K562 (cell line): ENCODE data around the gene FIS1. TPM values are rescaled to one million over a fixed set of nuclear protein-coding genes. Genes with fewer than 3 reads are reported as not detected.

Experiments
- ATAC-seq: fragments of 200-7000 bp; cut with Tn5 transposase; 3 replicates; pipeline ENCODE4 v1.9.1; 2020; ENCODE audit warnings: moderate library complexity
- BruUV-seq: library from RNA; stranded (reverse); fragments of 400-500 nt; replicated peaks from 2 replicates; lab custom pipeline; 2021; lab: Mats Ljungman, UMichigan
- CTCF ChIA-PET: fragments of 300-600 bp; formaldehyde crosslinking; extraction: SDS; loops from one replicate; lab custom pipeline; 2021; ENCODE audit warnings: low intra/inter-chr PET ratio; lab: Yijun Ruan, JAX
- POLR2A ChIA-PET: fragments of 300-600, 350-650 bp; sonication (Branson Sonifier 250); formaldehyde crosslinking; extraction: SDS; loops from one replicate; lab custom pipeline; 2021; ENCODE audit warnings: antibody characterized with exemption, inconsistent platforms; lab: Yijun Ruan, JAX
- DNase-seq, 4 experiments: peaks; one replicate each; pipeline versions ENCODE4 v3.0.0 to v3.0.0-alpha.2; 2011 to 2018; ENCODE audit warnings: low spot score in 3 of 4, mixed read lengths in 3 of 4; ENCODE audit errors: extremely low read depth in 1 of 4
- FAIRE-seq: peaks from 2 replicates; lab custom pipeline; 2011; peaks lifted over from hg19 to GRCh38; lab: Jason Lieb, UNC
- H2AFZ ChIP-seq: 2 replicates; pipeline ENCODE4 v1.6.0; 2011; ENCODE audit warnings: low read depth, low read length, control low read depth, inconsistent platforms
- H3K27ac ChIP-seq: fragments of 200-600 bp; 3 replicates; pipeline ENCODE4 v1.8.0; 2011; ENCODE audit warnings: low read depth, mild to moderate bottlenecking, control low read depth, inconsistent platforms, low read length, moderate library complexity, mixed read lengths; ENCODE audit errors: extremely low read depth
- H3K27me3 ChIP-seq, 2 experiments: fragments of 300-600 bp in 1 of 2; 2 replicates in 1 of 2; 3 replicates in 1 of 2; pipeline versions ENCODE4 v1.6.0 to v1.8.0; 2011; ENCODE audit warnings: inconsistent platforms in 2 of 2, low read length in 2 of 2, mild to moderate bottlenecking in 1 of 2, mixed read lengths in 1 of 2, moderate library complexity in 1 of 2; ENCODE audit not compliant: control insufficient read depth in 2 of 2, insufficient read depth in 2 of 2
- H3K36me3 ChIP-seq: fragments of 300-600 bp; 3 replicates; pipeline ENCODE4 v1.8.0; 2011; ENCODE audit warnings: mild to moderate bottlenecking, low read length, inconsistent platforms; ENCODE audit not compliant: control insufficient read depth, insufficient read depth
- H3K4me1 ChIP-seq, 2 experiments: fragments of 200-600 bp in 1 of 2; replicated peaks in 1 of 2; 2 replicates in 1 of 2; 3 replicates in 1 of 2; pipeline versions ENCODE4 v1.5.1 to v1.8.0; 2011; ENCODE audit warnings: inconsistent platforms in 2 of 2, low read length in 2 of 2, mild to moderate bottlenecking in 1 of 2, mixed read lengths in 1 of 2, moderate library complexity in 1 of 2; ENCODE audit not compliant: control insufficient read depth in 2 of 2, insufficient read depth in 2 of 2
- H3K4me2 ChIP-seq: 2 replicates; pipeline ENCODE4 v1.6.1; 2011; ENCODE audit warnings: low read length, control low read depth, inconsistent platforms, mixed read lengths; ENCODE audit not compliant: insufficient read depth
- H3K4me3 ChIP-seq: fragments of 200-600 bp; sonication (generic), shearing (Covaris generic); 2 replicates; pipeline ENCODE4 v1.5.1; 2016; ENCODE audit warnings: control low read depth, inconsistent platforms
- H3K79me2 ChIP-seq: fragments of 200-600 bp; 3 replicates; pipeline ENCODE4 v1.8.0; 2011; ENCODE audit warnings: low read length, inconsistent platforms; ENCODE audit not compliant: control insufficient read depth, insufficient read depth
- H3K9ac ChIP-seq, 2 experiments: 2 replicates each; pipeline versions ENCODE4 v1.6.0 to v1.6.1; 2011; ENCODE audit warnings: low read depth in 2 of 2, low read length in 2 of 2, control low read depth in 1 of 2, inconsistent platforms in 1 of 2, mild to moderate bottlenecking in 1 of 2, mixed read lengths in 1 of 2; ENCODE audit not compliant: insufficient read depth in 1 of 2
- H3K9me1 ChIP-seq: one replicate; pipeline ENCODE4 v1.6.0; 2011; ENCODE audit warnings: inconsistent platforms, mild to moderate bottlenecking, low read length, moderate library complexity; ENCODE audit not compliant: control insufficient read depth, insufficient read depth
- H3K9me3 ChIP-seq: replicated peaks from 2 replicates; pipeline ENCODE4 v1.5.1; 2011; ENCODE audit warnings: low read depth, low read length, inconsistent platforms; ENCODE audit not compliant: control insufficient read depth, insufficient read depth
- H4K20me1 ChIP-seq: replicated peaks from 2 replicates; pipeline ENCODE4 v1.6.1; 2011; ENCODE audit warnings: low read length, inconsistent platforms, mixed read lengths; ENCODE audit not compliant: control insufficient read depth, insufficient read depth
- E2F4 ChIP-seq: sonication (generic); formaldehyde crosslinking; IDR thresholded peaks from 2 replicates; pipeline ENCODE4 v1.8.0; 2022; ENCODE audit warnings: mild to moderate bottlenecking, low read depth, missing genetic modification reagents
- FOS ChIP-seq: IDR thresholded peaks from 3 replicates; pipeline ENCODE4 v1.6.1; 2011; ENCODE audit not compliant: insufficient read length; ENCODE audit errors: extremely low read depth
- JUNB ChIP-seq: fragments of 450-650 bp; formaldehyde crosslinking; conservative IDR thresholded peaks from 2 replicates; pipeline ENCODE4 v1.4.0; 2020; ENCODE audit warnings: mild to moderate bottlenecking
- KLF6 ChIP-seq: fragments of 250-450 bp; sonication (Bioruptor Pico); IDR thresholded peaks from 2 replicates; pipeline ENCODE4 v1.4.0; 2020; ENCODE audit warnings: mild to moderate bottlenecking, moderate library complexity, borderline replicate concordance
- MEF2A ChIP-seq: IDR thresholded peaks from 2 replicates; pipeline ENCODE4 v1.6.1; 2011; ENCODE audit warnings: low read depth, mild to moderate bottlenecking, low read length, moderate library complexity; ENCODE audit not compliant: control insufficient read depth
- NR0B1 ChIP-seq: fragments of 450-650 bp; IDR thresholded peaks from one replicate; pipeline ENCODE4 v1.6.1; 2018; ENCODE audit warnings: mild to moderate bottlenecking, moderate library complexity; ENCODE audit not compliant: partially characterized antibody
- POLR2G ChIP-seq: fragments of 200-400 bp; formaldehyde crosslinking; IDR thresholded peaks from 2 replicates; pipeline ENCODE4 v1.6.1; 2017; ENCODE audit warnings: low read depth, mild to moderate bottlenecking, antibody characterized with exemption, low read length, moderate library complexity
- RBFOX2 ChIP-seq: fragments of 200-400 bp; formaldehyde crosslinking; IDR thresholded peaks from 2 replicates; pipeline ENCODE4 v1.6.1; 2017; ENCODE audit warnings: low read depth, mild to moderate bottlenecking, low read length, moderate library complexity
- RFX5 ChIP-seq: IDR thresholded peaks from 2 replicates; pipeline ENCODE4 v1.6.1; 2011; ENCODE audit warnings: low read depth, mild to moderate bottlenecking, improper control_type of control experiment, low read length
- SETDB1 ChIP-seq: IDR thresholded peaks from one replicate; pipeline ENCODE4 v1.6.1; 2012; ENCODE audit warnings: low read length, control low read depth, inconsistent platforms
- ZBED1 ChIP-seq: IDR thresholded peaks from 2 replicates; pipeline ENCODE4 v1.6.1; 2014
- ZBTB7A ChIP-seq: IDR thresholded peaks from 2 replicates; pipeline ENCODE4 v1.6.1; 2011; ENCODE audit warnings: low read depth, mild to moderate bottlenecking, low read length, moderate library complexity, borderline replicate concordance; ENCODE audit not compliant: control insufficient read depth
- ZNF12 ChIP-seq: sonication (generic); formaldehyde crosslinking; IDR thresholded peaks from 2 replicates; pipeline ENCODE4 v1.4.0; 2020; ENCODE audit warnings: mild to moderate bottlenecking, missing genetic modification reagents
- ZNF785 ChIP-seq: fragments of 250-450 bp; sonication (Bioruptor Pico); IDR thresholded peaks from 2 replicates; pipeline ENCODE4 v1.4.0; 2020; ENCODE audit warnings: mild to moderate bottlenecking
- WGBS: fragments of 100-300 bp; shearing (Covaris generic); methylation state at CpG from one replicate; pipeline ENCODE4 v1.1.6; 2016; ENCODE audit warnings: low coverage, mixed read lengths; ENCODE audit not compliant: insufficient coverage; ENCODE audit errors: missing lambda C conversion rate; 5-methylcytosine and 5-hydroxymethylcytosine counted together
- in situ Hi-C: fragments of 300-500 bp; cut with MboI; formaldehyde crosslinking; loops from 4 replicates; pipeline ENCODE4 v1.15.0; 2018; ENCODE audit warnings: inconsistent platforms, mixed read lengths
- intact Hi-C: fragments of 100-400 bp; cut with micrococcal nuclease; formaldehyde crosslinking; loops from 2 replicates; pipeline ENCODE4 v1.14.2; 2022
- polyA plus RNA-seq, 8 experiments: library from polyadenylated mRNA; depleted of rRNA in 4 of 8; stranded (reverse) in 5 of 8; unstranded in 3 of 8; fragments of >200 nt; fragmentation: Nextera tagmentation in 2 of 8; fragmentation: Illumina TruSeq in 1 of 8; extraction: Ambion mirVana in 2 of 8; extraction: Trizol in 1 of 8; gene quantifications; 2 replicates each; pipeline versions ENCODE4 v1.2.1 to v1.2.3, GENCODE V29; 2011 to 2014; ENCODE audit warnings: inconsistent platforms in 1 of 8, missing spikeins in 1 of 8
- total RNA-seq, 7 experiments: library from RNA; depleted of rRNA in 6 of 7; stranded (reverse); fragments of >200 nt in 6 of 7; fragmentation: Illumina TruSeq in 2 of 7; extraction: Trizol in 2 of 7; gene quantifications; 2 replicates each; pipeline versions ENCODE4 v1.2.1 to v1.2.3, GENCODE V29; 2011 to 2021; ENCODE audit warnings: low replicate concordance in 1 of 7

FIS1 gene
- total and polyA plus RNA-seq, 9 of the 15 experiments (the other 6 are each of a cell fraction or from before 2014, with no cell fraction given) = 86.0 to 257 (median 144) TPM

- ChIA-PET CTCF (no interaction called here), POLR2A (interaction anchor here (0.7 kb wide), 1 partner anchor 19 kb away, joined by 5 read pairs; no protein-coding TSS in a partner anchor)
- Histone ChIP-seq H3K4me3 (no peak overlapping the region), H3K4me1 (peaks cover 6 to 35% of the 10 kb centered on the region in 2 experiments), H3K36me3 (peaks cover 75% of the 10 kb centered on the region; the same call in 2 of the 3 replicates), H3K27me3 (no peaks in the 10 kb centered on the region), H3K9me3 (no peaks in the 10 kb centered on the region), H3K9me1 (no peaks in the 10 kb centered on the region), H4K20me1 (no peaks in the 10 kb centered on the region), H3K9ac (peak overlapping the region in 1 of 2 experiments; percentile 9; a peak in 2 of 4 replicates), H3K4me2 (no peak overlapping the region), H3K27ac (no peak overlapping the region), H2AFZ (no peak overlapping the region), H3K79me2 (peaks cover 8% of the 10 kb centered on the region)
- 96% methylated on average over 20 of the region's 24 CpGs for WGBS
- no peak for DNase-seq
- intact Hi-C loops = no loop called here
- in situ Hi-C loops = no loop called here
- TF ChIP-seq RFX5 = no peak
- TF ChIP-seq RBFOX2 = peak; percentile 34; the same call in 1 of the 2 replicates
- ATAC-seq = no peak
- BruUV-seq = no TSS peak
- no peak for FAIRE-seq
Measured at GRCh38 chr7:101211501-101211900, 33.4 kb downstream of the FIS1 start.

- in situ Hi-C loops (no loop called here), intact Hi-C loops (no loop called here)
- 93% methylated on average over 17 of the region's 19 CpGs for WGBS
- DNase-seq = no peak
- H3K9me1 ChIP-seq = no peaks in the 10 kb centered on the region
- H3K9ac ChIP-seq = peak overlapping the region in 1 of 2 experiments; percentile 78; a peak in 2 of 4 replicates
- POLR2A ChIA-PET = interaction anchor here (0.7 kb wide), 1 partner anchor 12 kb away, joined by 3 read pairs; no protein-coding TSS in a partner anchor
- BruUV-seq = no TSS peak
- H3K27me3 ChIP-seq = no peaks in the 10 kb centered on the region
- H2AFZ ChIP-seq = no peak overlapping the region
- peaks cover 72% of the 10 kb centered on the region; the same call in 2 of the 3 replicates for H3K36me3 ChIP-seq
- H3K79me2 ChIP-seq = no peaks in the 10 kb centered on the region
- no peak overlapping the region for H3K4me2 ChIP-seq
- peaks cover 0 to 30% of the 10 kb centered on the region in 2 experiments; a peak in 2 of 5 replicates for H3K4me1 ChIP-seq
- no peak for ATAC-seq
- CTCF ChIA-PET = no interaction called here
- no peak overlapping the region for H3K4me3 ChIP-seq
- H3K9me3 ChIP-seq = no peaks in the 10 kb centered on the region
- no peaks in the 10 kb centered on the region for H4K20me1 ChIP-seq
- FAIRE-seq = no peak
- no peak overlapping the region for H3K27ac ChIP-seq
- TF ChIP-seq ZBTB7A = no peak
- TF ChIP-seq ZNF12 = no peak
- TF ChIP-seq MEF2A = no peak
- TF ChIP-seq FOS = no peak
- TF ChIP-seq JUNB (CRISPR knock-in tag) = no peak
- TF ChIP-seq E2F4 (CRISPR knock-in tag) = no peak
- TF ChIP-seq ZNF785 (CRISPR knock-in tag) = no peak
- no peak for TF ChIP-seq KLF6 (CRISPR knock-in tag)
- TF ChIP-seq SETDB1 = no peak
- TF ChIP-seq RBFOX2 = peak; percentile 36; the same call in 1 of the 2 replicates
- peak; percentile 30; the same call in 1 of the 2 replicates for TF ChIP-seq POLR2G
- TF ChIP-seq NR0B1 = no peak
- no peak for TF ChIP-seq ZBED1
Measured at GRCh38 chr7:101210143-101210542, 34.7 kb downstream of the FIS1 start.
